GM18517 (cell line): Measurements from ENCODE around the gene LRRC75A.
"Not testable (repeated sequence)": the region's sequence is repeated elsewhere in the genome, so short reads cannot be mapped to it uniquely, and the experiment has no call there.

Experiments used
- ATAC-seq: cut with Tn5 transposase; IDR thresholded peaks from one replicate; pipeline ENCODE4 v1.9.1; 2021; ENCODE audit warnings: mild to moderate bottlenecking, moderate library complexity; ENCODE audit not compliant: unreplicated experiment

Gene LRRC75A

GRCh38 chr17:16455997-16456741, 35.8 kb downstream of the LRRC75A start:
- ATAC-seq, result no peak

GRCh38 chr17:16453493-16453851, 38.5 kb downstream of the LRRC75A start:
- ATAC-seq, result no peak

GRCh38 chr17:16452268-16452667, 39.7 kb downstream of the LRRC75A start:
- not testable (repeated sequence) for ATAC-seq

GRCh38 chr17:16450028-16450427, 42.0 kb downstream of the LRRC75A start:
- no peak for ATAC-seq

- no peak for ATAC-seq
These were observed 42.8 kb downstream of the LRRC75A start for GRCh38 chr17:16449121-16449570.

- ATAC-seq, result no peak
These were observed 43.5 kb downstream of the LRRC75A start for GRCh38 chr17:16448490-16448889.

- no peak for ATAC-seq
These were observed 44.3 kb downstream of the LRRC75A start for GRCh38 chr17:16447676-16448075.

GRCh38 chr17:16446338-16446983, 45.5 kb downstream of the LRRC75A start:
- no peak for ATAC-seq

GRCh38 chr17:16444258-16444886, 47.6 kb downstream of the LRRC75A start:
- ATAC-seq, result no peak

- no peak for ATAC-seq
These were observed 48.3 kb downstream of the LRRC75A start for GRCh38 chr17:16443511-16444257.

GRCh38 chr17:16442594-16443510, 49.1 kb downstream of the LRRC75A start:
- no peak for ATAC-seq

GRCh38 chr17:16442141-16442540, 49.9 kb downstream of the LRRC75A start:
- no peak for ATAC-seq

- no peak for ATAC-seq
These were observed 50.9 kb downstream of the LRRC75A start for GRCh38 chr17:16440901-16441629.

- ATAC-seq, result not testable (repeated sequence)
These were observed 51.6 kb downstream of the LRRC75A start for GRCh38 chr17:16440354-16440753.

- ATAC-seq, result no peak
These were observed 52.1 kb downstream of the LRRC75A start for GRCh38 chr17:16439811-16440351.

GRCh38 chr17:16439303-16439791, 52.6 kb downstream of the LRRC75A start:
- no peak for ATAC-seq

GRCh38 chr17:16438557-16439302, 53.3 kb downstream of the LRRC75A start:
- peak; percentile 78 for ATAC-seq

- ATAC-seq, result peak; percentile 23
These were observed 53.8 kb downstream of the LRRC75A start for GRCh38 chr17:16438173-16438556.
